B cell (primary cell): ENCODE measurements around the gene PLCL1.

Experiments
- CTCF ChIP-seq: fragments of 200-600 bp; IDR thresholded peaks from one replicate; pipeline ENCODE4 v1.8.0; 2022; ENCODE audit warnings: antibody characterized with exemption, mild to moderate bottlenecking
- EZH2 ChIP-seq: IDR thresholded peaks from 2 replicates; pipeline ENCODE4 v1.6.1; 2012; ENCODE audit warnings: borderline replicate concordance, low read depth, mild to moderate bottlenecking, moderate library complexity, low read length; ENCODE audit not compliant: insufficient read depth, poor library complexity, severe bottlenecking

GRCh38 chr2:197965756-197966155 lies 161.4 kb downstream of the PLCL1 start:
- TF ChIP-seq CTCF (no peak), EZH2 (no peak)
